Kidney (tissue), 14 donors: ENCODE measurements around the gene AGBL1. TPM values are rescaled to one million over a fixed set of nuclear protein-coding genes. Genes with fewer than 3 reads are reported as not detected.

Source experiments
- DNase-seq, 5 donors: peaks; one replicate each; pipeline ENCODE4 v3.0.0-alpha.2; 2013 to 2020
- FAIRE-seq: peaks from 2 replicates; lab custom pipeline; 2012; peaks lifted over from hg19 to GRCh38; lab: Jason Lieb, UNC
- H3K27ac ChIP-seq, 2 donors: one replicate each; pipeline ENCODE4 v1.7.0; 2013; ENCODE audit warnings: low read depth in 2 of 2, low read length in 2 of 2, inconsistent platforms in 1 of 2
- H3K27me3 ChIP-seq: one replicate; pipeline ENCODE4 v1.7.1; 2013; ENCODE audit warnings: low read length, inconsistent platforms; ENCODE audit not compliant: control insufficient read depth, insufficient read depth
- H3K36me3 ChIP-seq, 3 donors: one replicate each; pipeline versions ENCODE4 v1.7.0 to v1.7.1; 2013; ENCODE audit warnings: low read length in 3 of 3, control low read depth in 1 of 3, inconsistent platforms in 1 of 3; ENCODE audit not compliant: insufficient read depth in 3 of 3, control insufficient read depth in 2 of 3
- H3K4me1 ChIP-seq, 3 donors: one replicate each; pipeline versions ENCODE4 v1.7.0 to v1.7.1; 2013; ENCODE audit warnings: low read length in 3 of 3, inconsistent platforms in 1 of 3, low read depth in 1 of 3; ENCODE audit not compliant: control insufficient read depth in 2 of 3, insufficient read depth in 2 of 3
- H3K4me3 ChIP-seq, 3 donors: one replicate each; pipeline versions ENCODE4 v1.7.0 to v1.8.1; 2013; ENCODE audit warnings: low read length in 3 of 3, control low read depth in 1 of 3, inconsistent platforms in 1 of 3
- H3K9ac ChIP-seq, 3 donors: one replicate each; pipeline versions ENCODE4 v1.7.0 to v1.7.1; 2013; ENCODE audit warnings: low read length in 3 of 3, control low read depth in 1 of 3, inconsistent platforms in 1 of 3
- H3K9me3 ChIP-seq, 3 donors: one replicate each; pipeline versions ENCODE4 v1.7.0 to v1.7.1; 2013; ENCODE audit warnings: low read length in 3 of 3, control low read depth in 1 of 3, inconsistent platforms in 1 of 3; ENCODE audit not compliant: control insufficient read depth in 2 of 3, insufficient read depth in 1 of 3
- intact Hi-C: fragments of 100-400 bp; cut with DNase I; formaldehyde crosslinking; loops from one replicate; pipeline ENCODE4 v1.11.1; 2022
- polyA plus RNA-seq: library from polyadenylated mRNA; stranded (reverse); fragments of 350-450 nt; fragmentation: Illumina TruSeq; extraction: RNeasy Lipid Tissue Mini Kit (QIAGEN cat#74804); gene quantifications from one replicate; pipeline ENCODE4 v1.2.3, GENCODE V29; 2014; ENCODE audit warnings: low read depth, low replicate concordance; ENCODE audit not compliant: insufficient read depth
- total RNA-seq: library from RNA; stranded (reverse); fragmentation: NEBNext Ultra II Directional; extraction: Animal tissue kit (Norgen Biotek cat#: 25700); gene quantifications from one replicate; pipeline ENCODE4 v1.2.1, GENCODE V29; 2021
- TF ChIP-seq, protein P1 (sequence below): IDR thresholded peaks from 3 replicates; pipeline ENCODE4 v1.5.1; 2012; ENCODE audit warnings: mild to moderate bottlenecking, moderate library complexity, borderline replicate concordance; ENCODE audit not compliant: insufficient read depth; ENCODE audit errors: extremely low read depth
- donor health status: control.
- donor health status: control.
- donor health status: control.
- donor health status: control.
- donor health status: control.
- donor health status: DM: yes; HTN: yes; CAD: no.
- donor health status: Normal renal cell carcinoma (clear cell type).

The AGBL1 gene
- total and polyA plus RNA-seq, 2 donors from 2014 or later = not detected

DNA sequence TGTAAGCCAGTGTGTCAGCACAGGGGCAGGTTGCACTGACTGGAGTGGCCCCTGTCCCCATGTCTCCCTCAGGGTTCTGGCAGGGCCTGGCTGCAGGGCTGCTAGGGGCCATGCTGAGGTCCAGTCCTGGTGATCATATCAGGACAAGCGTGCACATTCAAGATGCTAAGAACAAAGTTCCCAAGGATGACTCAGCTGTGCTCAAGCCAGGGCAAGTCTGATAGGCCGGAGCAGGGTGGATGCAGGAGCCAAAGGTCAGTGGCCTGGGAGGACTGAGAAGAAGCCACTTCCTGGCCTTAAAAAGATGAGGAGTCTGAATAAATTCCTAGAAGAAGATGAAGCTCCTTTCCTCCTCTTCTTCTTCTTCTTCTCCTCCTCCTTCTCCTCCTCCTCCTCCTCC lies 353.2 kb downstream of the AGBL1 start:
- H3K4me3 ChIP-seq = no peak overlapping the region
- FAIRE-seq = no peak
- H3K27ac ChIP-seq = no peak overlapping the region
- no peak for DNase-seq
- no peaks in the 10 kb centered on the region for H3K4me1 ChIP-seq
- intact Hi-C loops = no loop called here
- no peaks in the 10 kb centered on the region for H3K9me3 ChIP-seq
- no peaks in the 10 kb centered on the region for H3K27me3 ChIP-seq
- TF ChIP-seq, protein P1, sequence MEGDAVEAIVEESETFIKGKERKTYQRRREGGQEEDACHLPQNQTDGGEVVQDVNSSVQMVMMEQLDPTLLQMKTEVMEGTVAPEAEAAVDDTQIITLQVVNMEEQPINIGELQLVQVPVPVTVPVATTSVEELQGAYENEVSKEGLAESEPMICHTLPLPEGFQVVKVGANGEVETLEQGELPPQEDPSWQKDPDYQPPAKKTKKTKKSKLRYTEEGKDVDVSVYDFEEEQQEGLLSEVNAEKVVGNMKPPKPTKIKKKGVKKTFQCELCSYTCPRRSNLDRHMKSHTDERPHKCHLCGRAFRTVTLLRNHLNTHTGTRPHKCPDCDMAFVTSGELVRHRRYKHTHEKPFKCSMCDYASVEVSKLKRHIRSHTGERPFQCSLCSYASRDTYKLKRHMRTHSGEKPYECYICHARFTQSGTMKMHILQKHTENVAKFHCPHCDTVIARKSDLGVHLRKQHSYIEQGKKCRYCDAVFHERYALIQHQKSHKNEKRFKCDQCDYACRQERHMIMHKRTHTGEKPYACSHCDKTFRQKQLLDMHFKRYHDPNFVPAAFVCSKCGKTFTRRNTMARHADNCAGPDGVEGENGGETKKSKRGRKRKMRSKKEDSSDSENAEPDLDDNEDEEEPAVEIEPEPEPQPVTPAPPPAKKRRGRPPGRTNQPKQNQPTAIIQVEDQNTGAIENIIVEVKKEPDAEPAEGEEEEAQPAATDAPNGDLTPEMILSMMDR = no peak
- H3K9ac ChIP-seq = no peak overlapping the region
- H3K36me3 ChIP-seq = no peaks in the 10 kb centered on the region

- H3K27ac ChIP-seq = no peak overlapping the region
- H3K9me3 ChIP-seq = no peaks in the 10 kb centered on the region
- no peaks in the 10 kb centered on the region for H3K27me3 ChIP-seq
- FAIRE-seq (no peak), DNase-seq (no peak)
- TF ChIP-seq, protein P1 = no peak
- H3K4me3 ChIP-seq = no peak overlapping the region
- no peaks in the 10 kb centered on the region for H3K4me1 ChIP-seq
- intact Hi-C loops = no loop called here
- no peaks in the 10 kb centered on the region for H3K36me3 ChIP-seq
- no peak overlapping the region for H3K9ac ChIP-seq
Measured at GRCh38 chr15:86433983-86434382, 354.3 kb downstream of the AGBL1 start.

- no peaks in the 10 kb centered on the region for H3K4me1 ChIP-seq
- H3K27ac ChIP-seq = no peak overlapping the region
- TF ChIP-seq, protein P1 = no peak
- FAIRE-seq (no peak), DNase-seq (peak in 1 of 5 donors; percentile 2)
- H3K9me3 ChIP-seq = no peaks in the 10 kb centered on the region
- no peaks in the 10 kb centered on the region for H3K27me3 ChIP-seq
- H3K4me3 ChIP-seq = no peak overlapping the region
- no peak overlapping the region for H3K9ac ChIP-seq
- no peaks in the 10 kb centered on the region for H3K36me3 ChIP-seq
- intact Hi-C loops = no loop called here
Measured at GRCh38 chr15:86439614-86440013, 359.9 kb downstream of the AGBL1 start.

DNA sequence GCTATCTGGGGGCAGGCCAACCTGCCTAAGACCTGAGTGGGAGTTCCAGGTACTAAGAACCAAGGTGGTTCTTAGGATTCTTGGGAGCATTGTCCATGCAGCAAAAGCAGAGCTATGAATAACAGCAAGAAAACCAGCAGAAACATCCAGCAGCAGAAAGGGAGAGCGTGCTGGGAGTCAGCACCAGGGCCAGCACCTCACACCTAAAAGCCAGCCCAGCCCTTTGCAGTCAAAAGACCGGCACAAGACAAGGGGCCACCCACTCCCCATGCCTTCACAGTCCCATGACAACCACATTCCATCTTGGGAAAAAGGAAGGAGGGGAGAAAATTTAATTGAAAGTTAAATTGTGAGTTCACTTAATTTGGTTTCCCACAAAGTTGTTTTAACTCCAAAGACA lies 364.9 kb downstream of the AGBL1 start:
- TF ChIP-seq, protein P1 = no peak
- Histone ChIP-seq H3K36me3 (no peaks in the 10 kb centered on the region), H3K4me3 (no peak overlapping the region), H3K4me1 (no peaks in the 10 kb centered on the region), H3K9me3 (no peaks in the 10 kb centered on the region), H3K27me3 (no peaks in the 10 kb centered on the region), H3K27ac (no peak overlapping the region), H3K9ac (no peak overlapping the region)
- intact Hi-C loops = no loop called here
- DNase-seq (peak in 2 of 5 donors; percentile 3 to 26), FAIRE-seq (no peak)
